SU-DHL-6 (cell line): Measurements from ENCODE around the gene FAM217A.

ENCODE experiments used
- H2AFZ ChIP-seq: fragments of 200-600 bp; sonication (generic); 2 replicates; pipeline ENCODE4 v1.6.1; 2014; ENCODE audit warnings: low read depth, mild to moderate bottlenecking, moderate library complexity, mixed read lengths, antibody characterized with exemption, low read length; ENCODE audit not compliant: severe bottlenecking
- H3F3A ChIP-seq: fragments of 200-600 bp; shearing (Covaris generic); 2 replicates; pipeline ENCODE4 v1.6.0; 2016; ENCODE audit warnings: antibody characterized with exemption, mild to moderate bottlenecking; ENCODE audit not compliant: insufficient read depth
- H3K27ac ChIP-seq: fragments of 200-600 bp; sonication (generic); 2 replicates; pipeline ENCODE4 v1.5.1; 2016; ENCODE audit warnings: low read depth, mild to moderate bottlenecking, low read length, moderate library complexity, mixed read lengths
- H3K27me3 ChIP-seq: fragments of 200-600 bp; sonication (generic), shearing (Covaris generic); 2 replicates; pipeline ENCODE4 v1.6.0; 2014; ENCODE audit warnings: mild to moderate bottlenecking, low read length
- H3K36me3 ChIP-seq: fragments of 200-600 bp; sonication (generic); 2 replicates; pipeline ENCODE4 v1.6.1; 2014; ENCODE audit warnings: mild to moderate bottlenecking, low read length, mixed read lengths
- H3K4me2 ChIP-seq: fragments of 300-600, 200-600 bp; shearing (Covaris generic), sonication (generic); 2 replicates; pipeline ENCODE4 v1.6.0; 2014; ENCODE audit warnings: low read length, low read depth, mild to moderate bottlenecking; ENCODE audit not compliant: poor library complexity, severe bottlenecking
- H3K4me3 ChIP-seq: fragments of 200-600 bp; sonication (generic); 2 replicates; pipeline ENCODE4 v1.5.1; 2014; ENCODE audit warnings: antibody characterized with exemption, low read length, mild to moderate bottlenecking, mixed read lengths; ENCODE audit not compliant: insufficient read depth, poor library complexity, severe bottlenecking
- H3K79me2 ChIP-seq: fragments of 200-600 bp; sonication (generic); 2 replicates; pipeline ENCODE4 v1.6.1; 2014; ENCODE audit warnings: mild to moderate bottlenecking, low read length, moderate library complexity; ENCODE audit not compliant: insufficient read depth
- H3K9ac ChIP-seq: fragments of 200-600 bp; sonication (generic); 2 replicates; pipeline ENCODE4 v1.7.0; 2014; ENCODE audit warnings: mild to moderate bottlenecking, low read length
- H3K9me2 ChIP-seq: fragments of 200-600 bp; sonication (generic); replicated peaks from 2 replicates; pipeline ENCODE4 v1.6.1; 2014; ENCODE audit warnings: low read length; ENCODE audit not compliant: insufficient read depth
- H3K9me3 ChIP-seq: fragments of 200-600 bp; sonication (generic); 2 replicates; pipeline ENCODE4 v1.6.1; 2014; ENCODE audit warnings: low read length, mixed read lengths; ENCODE audit not compliant: insufficient read depth
- H4K20me1 ChIP-seq: fragments of 200-600 bp; sonication (generic); 2 replicates; pipeline ENCODE4 v1.6.1; 2014; ENCODE audit warnings: low read depth, mild to moderate bottlenecking, antibody characterized with exemption, low read length, moderate library complexity, mixed read lengths
- EZH2phosphoT487 ChIP-seq: fragments of 200-600 bp; sonication (generic), shearing (Covaris generic); conservative IDR thresholded peaks from 2 replicates; pipeline ENCODE4 v1.6.1; 2018; ENCODE audit warnings: mild to moderate bottlenecking, antibody characterized with exemption, low read length, moderate library complexity, mixed read lengths
- TF ChIP-seq, protein P1 (sequence below): fragments of 200-600 bp; sonication (generic); IDR thresholded peaks from one replicate; pipeline ENCODE4 v1.5.1; 2017; ENCODE audit warnings: antibody characterized with exemption, mild to moderate bottlenecking, low read length, moderate library complexity; ENCODE audit not compliant: insufficient read depth, poor library complexity, severe bottlenecking

The FAM217A gene

GRCh38 chr6:4023240-4023639 lies 55.7 kb downstream of the FAM217A start:
- peak overlapping the region; percentile 85 for H3K9ac ChIP-seq
- no peaks in the 10 kb centered on the region for H3K9me2 ChIP-seq
- H3K27ac ChIP-seq = no peak overlapping the region
- H2AFZ ChIP-seq = no peak overlapping the region
- TF ChIP-seq, protein P1, sequence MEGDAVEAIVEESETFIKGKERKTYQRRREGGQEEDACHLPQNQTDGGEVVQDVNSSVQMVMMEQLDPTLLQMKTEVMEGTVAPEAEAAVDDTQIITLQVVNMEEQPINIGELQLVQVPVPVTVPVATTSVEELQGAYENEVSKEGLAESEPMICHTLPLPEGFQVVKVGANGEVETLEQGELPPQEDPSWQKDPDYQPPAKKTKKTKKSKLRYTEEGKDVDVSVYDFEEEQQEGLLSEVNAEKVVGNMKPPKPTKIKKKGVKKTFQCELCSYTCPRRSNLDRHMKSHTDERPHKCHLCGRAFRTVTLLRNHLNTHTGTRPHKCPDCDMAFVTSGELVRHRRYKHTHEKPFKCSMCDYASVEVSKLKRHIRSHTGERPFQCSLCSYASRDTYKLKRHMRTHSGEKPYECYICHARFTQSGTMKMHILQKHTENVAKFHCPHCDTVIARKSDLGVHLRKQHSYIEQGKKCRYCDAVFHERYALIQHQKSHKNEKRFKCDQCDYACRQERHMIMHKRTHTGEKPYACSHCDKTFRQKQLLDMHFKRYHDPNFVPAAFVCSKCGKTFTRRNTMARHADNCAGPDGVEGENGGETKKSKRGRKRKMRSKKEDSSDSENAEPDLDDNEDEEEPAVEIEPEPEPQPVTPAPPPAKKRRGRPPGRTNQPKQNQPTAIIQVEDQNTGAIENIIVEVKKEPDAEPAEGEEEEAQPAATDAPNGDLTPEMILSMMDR = no peak
- TF ChIP-seq EZH2phosphoT487 = no peak
- no peaks in the 10 kb centered on the region for H3K9me3 ChIP-seq
- H3K4me2 ChIP-seq = peak overlapping the region; percentile 86
- peaks cover 17% of the 10 kb centered on the region for H3F3A ChIP-seq
- peaks cover 52% of the 10 kb centered on the region for H4K20me1 ChIP-seq
- peaks cover 70% of the 10 kb centered on the region for H3K79me2 ChIP-seq
- peaks cover 16% of the 10 kb centered on the region; the same call in 1 of the 2 replicates for H3K36me3 ChIP-seq
- no peaks in the 10 kb centered on the region for H3K27me3 ChIP-seq
- H3K4me3 ChIP-seq = peak overlapping the region; percentile 71

- Histone ChIP-seq H3K9me2 (no peaks in the 10 kb centered on the region), H2AFZ (no peak overlapping the region), H3K9me3 (no peaks in the 10 kb centered on the region), H3K27me3 (no peaks in the 10 kb centered on the region), H3F3A (peaks cover 29% of the 10 kb centered on the region), H3K4me3 (peak overlapping the region; percentile 71), H3K9ac (peak overlapping the region; percentile 85), H3K79me2 (peaks cover 69% of the 10 kb centered on the region), H3K4me2 (peak overlapping the region; percentile 86), H3K27ac (peak overlapping the region; percentile 78), H4K20me1 (peaks cover 42% of the 10 kb centered on the region), H3K36me3 (peaks cover 13% of the 10 kb centered on the region; the same call in 1 of the 2 replicates)
- TF ChIP-seq, protein P1 = no peak
- TF ChIP-seq EZH2phosphoT487 = no peak
Measured at GRCh38 chr6:4021854-4022695, 56.9 kb downstream of the FAM217A start.

DNA sequence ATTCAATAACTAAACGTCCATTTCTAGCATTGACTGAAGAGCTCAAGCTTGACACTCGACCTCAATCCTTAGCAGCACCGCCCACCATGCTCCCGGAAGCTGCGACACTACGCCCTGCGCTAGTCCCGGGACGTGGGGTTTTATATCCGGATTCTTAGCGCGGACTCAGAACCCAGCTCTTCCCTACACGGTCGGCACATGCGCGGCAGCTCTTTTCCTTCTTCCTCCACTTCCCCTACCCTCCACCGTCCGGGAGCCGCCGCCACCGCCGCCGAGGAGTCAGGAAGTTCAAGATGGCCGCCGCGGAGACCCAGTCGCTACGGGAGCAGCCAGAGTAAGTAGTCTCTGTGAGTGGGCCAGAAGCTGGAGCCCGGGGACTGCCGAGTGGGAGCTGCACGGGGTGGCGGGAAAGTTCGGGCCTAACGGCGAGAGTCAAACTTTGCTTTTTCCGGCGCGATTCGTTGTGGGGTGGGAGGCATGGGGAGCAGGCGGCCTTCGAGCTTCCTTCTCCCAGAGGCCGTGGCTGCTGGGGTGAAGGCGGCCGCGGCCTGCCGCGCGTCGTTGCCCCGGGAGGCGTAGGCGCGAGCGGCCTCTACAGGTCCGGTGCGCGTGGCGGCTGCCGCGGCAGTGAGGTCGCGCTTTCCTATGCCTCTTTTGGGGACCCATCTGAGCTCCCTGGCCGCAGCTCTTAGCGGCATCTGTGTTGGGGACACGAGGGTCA lies 57.6 kb downstream of the FAM217A start:
- Histone ChIP-seq H3K36me3 (peaks cover 13% of the 10 kb centered on the region; the same call in 1 of the 2 replicates), H3F3A (peaks cover 30% of the 10 kb centered on the region), H3K9ac (peak overlapping the region; percentile 85), H3K27ac (peak overlapping the region; percentile 78), H3K9me3 (no peaks in the 10 kb centered on the region), H4K20me1 (peaks cover 35% of the 10 kb centered on the region), H3K4me2 (peak overlapping the region; percentile 86), H3K9me2 (no peaks in the 10 kb centered on the region), H3K27me3 (no peaks in the 10 kb centered on the region), H3K4me3 (peak overlapping the region; percentile 71), H2AFZ (peak overlapping the region; percentile 39), H3K79me2 (peaks cover 67% of the 10 kb centered on the region)
- no peak for TF ChIP-seq EZH2phosphoT487
- TF ChIP-seq, protein P1 = peak; percentile 49
